ENCODE data around the gene CALCOCO1.

DNA sequence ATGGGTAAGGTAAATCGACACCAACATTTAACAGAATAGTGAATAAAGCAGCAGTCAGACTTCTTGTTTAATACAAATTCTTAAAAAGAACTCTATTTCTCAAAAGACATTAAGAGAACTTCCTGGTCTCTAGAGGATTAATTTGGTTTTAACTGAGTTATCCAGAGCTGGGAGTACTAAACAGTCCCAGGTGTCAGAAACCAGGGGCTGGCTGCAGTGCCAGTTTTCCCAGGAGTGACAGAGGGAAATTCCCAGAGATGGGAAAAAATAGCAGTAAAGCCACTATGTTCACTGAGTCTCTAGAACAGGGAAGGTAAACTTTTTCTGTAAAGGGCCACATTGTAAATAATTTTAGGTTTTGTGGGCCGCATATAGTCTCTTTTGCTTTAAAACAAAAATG, 60.2 kb downstream of the CALCOCO1 start:
- no peak for TF ChIP-seq ETS2 (tag; IDR thresholded peaks at IDR 0.05; ENCODE audit: borderline replicate concordance, poor library complexity, severe bottlenecking)
- no peak for TF ChIP-seq CEBPB (tag; IDR thresholded peaks at IDR 0.05)
- TF ChIP-seq, protein P1, sequence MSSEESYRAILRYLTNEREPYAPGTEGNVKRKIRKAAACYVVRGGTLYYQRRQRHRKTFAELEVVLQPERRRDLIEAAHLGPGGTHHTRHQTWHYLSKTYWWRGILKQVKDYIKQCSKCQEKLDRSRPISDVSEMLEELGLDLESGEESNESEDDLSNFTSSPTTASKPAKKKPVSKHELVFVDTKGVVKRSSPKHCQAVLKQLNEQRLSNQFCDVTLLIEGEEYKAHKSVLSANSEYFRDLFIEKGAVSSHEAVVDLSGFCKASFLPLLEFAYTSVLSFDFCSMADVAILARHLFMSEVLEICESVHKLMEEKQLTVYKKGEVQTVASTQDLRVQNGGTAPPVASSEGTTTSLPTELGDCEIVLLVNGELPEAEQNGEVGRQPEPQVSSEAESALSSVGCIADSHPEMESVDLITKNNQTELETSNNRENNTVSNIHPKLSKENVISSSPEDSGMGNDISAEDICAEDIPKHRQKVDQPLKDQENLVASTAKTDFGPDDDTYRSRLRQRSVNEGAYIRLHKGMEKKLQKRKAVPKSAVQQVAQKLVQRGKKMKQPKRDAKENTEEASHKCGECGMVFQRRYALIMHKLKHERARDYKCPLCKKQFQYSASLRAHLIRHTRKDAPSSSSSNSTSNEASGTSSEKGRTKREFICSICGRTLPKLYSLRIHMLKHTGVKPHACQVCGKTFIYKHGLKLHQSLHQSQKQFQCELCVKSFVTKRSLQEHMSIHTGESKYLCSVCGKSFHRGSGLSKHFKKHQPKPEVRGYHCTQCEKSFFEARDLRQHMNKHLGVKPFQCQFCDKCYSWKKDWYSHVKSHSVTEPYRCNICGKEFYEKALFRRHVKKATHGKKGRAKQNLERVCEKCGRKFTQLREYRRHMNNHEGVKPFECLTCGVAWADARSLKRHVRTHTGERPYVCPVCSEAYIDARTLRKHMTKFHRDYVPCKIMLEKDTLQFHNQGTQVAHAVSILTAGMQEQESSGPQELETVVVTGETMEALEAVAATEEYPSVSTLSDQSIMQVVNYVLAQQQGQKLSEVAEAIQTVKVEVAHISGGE (CRISPR knock-in tag; IDR thresholded peaks at IDR 0.05), result no peak
- no peak for TF ChIP-seq ETV5 (CRISPR knock-in tag; IDR thresholded peaks at IDR 0.05; ENCODE audit: low read depth)
- TF ChIP-seq HDAC2 (IDR thresholded peaks at IDR 0.05), result no peak
- TF ChIP-seq ZNF785 (CRISPR knock-in tag; IDR thresholded peaks at IDR 0.05), result no peak
- TF ChIP-seq BMI1 (IDR thresholded peaks at IDR 0.05; ENCODE audit: low read length), result no peak
- TF ChIP-seq NEUROD1 (IDR thresholded peaks at IDR 0.05; ENCODE audit: borderline replicate concordance, low read depth, low read length, partially characterized antibody), result no peak
- no peak for TF ChIP-seq ZNF79 (CRISPR knock-in tag; IDR thresholded peaks at IDR 0.05; ENCODE audit: low read depth)
- no peak for TF ChIP-seq SMARCA4 (IDR thresholded peaks at IDR 0.05)
- TF ChIP-seq, protein P2, sequence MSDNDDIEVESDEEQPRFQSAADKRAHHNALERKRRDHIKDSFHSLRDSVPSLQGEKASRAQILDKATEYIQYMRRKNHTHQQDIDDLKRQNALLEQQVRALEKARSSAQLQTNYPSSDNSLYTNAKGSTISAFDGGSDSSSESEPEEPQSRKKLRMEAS (CRISPR knock-in tag; IDR thresholded peaks at IDR 0.05), result no peak
